ELF-1 (cell line): Measurements from ENCODE around the gene PHGDH.

Experiments used
- DNase-seq: peaks from one replicate; pipeline ENCODE4 v3.0.0-alpha.2; 2016; ENCODE audit warnings: low read depth, low spot score

The PHGDH gene

DNA sequence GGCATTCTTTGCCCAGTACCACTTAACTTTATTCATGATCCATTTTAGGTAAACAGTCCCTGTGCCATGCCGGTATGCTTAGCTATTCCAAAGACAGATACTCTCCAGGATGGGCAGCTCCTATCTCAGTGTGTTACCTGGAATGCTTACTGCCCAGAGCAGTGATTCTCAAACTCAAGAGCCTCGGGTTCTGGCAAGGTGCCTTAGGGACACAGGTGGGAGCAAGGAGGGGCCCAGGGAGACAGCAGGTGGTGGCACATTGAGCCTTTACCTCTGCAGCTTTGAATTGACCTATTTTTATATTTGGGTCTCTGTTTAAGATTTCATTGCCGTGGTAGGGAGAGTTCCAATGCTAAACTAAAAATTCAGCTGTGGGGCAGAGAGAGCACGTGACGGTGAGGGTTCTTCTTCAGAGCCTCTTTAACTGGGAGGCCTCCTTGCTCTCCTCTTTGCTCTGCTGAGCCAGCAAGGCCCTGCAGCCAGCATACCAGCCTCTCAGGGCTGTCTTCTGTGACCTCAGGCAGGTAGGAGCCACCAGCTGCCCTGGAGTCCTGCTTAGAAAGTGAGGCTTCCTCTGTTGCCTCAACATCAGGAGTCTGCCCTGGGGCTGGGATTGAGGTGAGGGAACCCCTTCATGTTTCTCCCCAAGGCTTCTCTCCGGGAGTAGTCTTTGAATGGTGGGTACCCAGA, 20.2 kb downstream of the PHGDH start:
- peak; percentile 25 for DNase-seq

DNA sequence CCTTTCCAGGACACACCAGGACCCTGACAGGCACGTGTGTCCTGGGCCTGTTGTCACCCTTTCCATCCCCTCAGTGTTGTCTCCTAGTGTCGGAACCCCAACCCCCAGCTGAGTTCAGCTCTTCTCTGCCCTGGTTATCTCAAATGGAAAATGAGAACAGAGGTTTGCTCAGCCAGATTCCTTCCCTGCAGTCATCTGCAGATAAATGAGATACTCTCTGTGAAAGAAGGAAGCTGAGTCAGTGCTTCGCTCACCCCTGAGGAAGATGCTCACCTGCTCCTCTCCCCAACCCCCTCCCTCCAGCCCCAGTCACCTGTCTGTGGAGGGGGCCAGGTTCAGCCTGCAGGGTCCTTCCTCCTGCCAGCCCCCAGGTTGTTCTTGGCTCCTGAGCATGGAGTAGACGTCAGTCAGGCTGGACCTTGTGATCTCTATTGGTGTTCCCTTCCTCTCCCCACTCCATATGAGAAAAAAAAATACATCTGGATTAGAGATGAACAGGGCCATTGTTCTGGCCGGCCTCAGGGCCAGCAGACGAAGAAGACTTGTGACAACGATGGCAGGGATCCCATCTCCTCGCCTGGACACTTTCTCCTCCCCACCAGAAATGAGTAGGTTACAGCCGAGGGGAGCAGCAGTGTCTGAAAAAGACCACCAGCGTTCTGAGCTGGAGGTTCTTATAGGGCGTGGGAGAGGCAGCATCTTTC, 20.9 kb downstream of the PHGDH start:
- no peak for DNase-seq

DNA sequence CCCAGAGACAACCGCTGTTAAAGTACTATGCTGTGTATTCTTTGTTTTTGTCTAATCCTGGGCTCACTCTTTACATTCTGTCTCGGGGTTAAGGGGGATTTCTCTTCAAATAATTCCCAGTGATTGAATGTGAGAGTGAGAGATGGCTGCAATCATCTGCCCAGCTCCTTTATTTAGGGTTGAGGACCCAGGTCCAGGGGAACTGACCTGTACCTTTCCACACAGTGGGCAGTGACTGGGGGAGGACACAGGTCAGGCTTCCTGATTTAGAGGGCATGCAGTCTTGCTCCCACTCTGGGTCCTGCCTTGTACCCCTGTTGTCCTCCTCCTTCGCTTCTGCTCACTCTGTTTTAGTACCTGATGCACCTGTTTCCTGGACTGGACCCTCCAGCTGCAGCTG, 22.0 kb downstream of the PHGDH start:
- no peak for DNase-seq

DNA sequence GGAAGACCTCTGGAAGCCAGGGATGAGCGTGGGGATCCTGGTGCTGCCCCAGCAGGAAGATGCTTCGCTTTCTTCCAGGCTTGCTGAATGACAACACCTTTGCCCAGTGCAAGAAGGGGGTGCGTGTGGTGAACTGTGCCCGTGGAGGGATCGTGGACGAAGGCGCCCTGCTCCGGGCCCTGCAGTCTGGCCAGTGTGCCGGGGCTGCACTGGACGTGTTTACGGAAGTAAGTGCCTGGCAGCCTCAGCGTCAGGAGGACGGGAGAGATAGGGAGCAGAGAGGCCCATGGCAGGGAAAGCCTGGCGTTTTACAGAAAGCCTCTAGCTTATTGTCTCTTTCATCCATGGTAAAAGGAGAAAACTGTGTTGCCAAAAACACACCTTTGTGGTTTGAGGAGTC, 23.5 kb downstream of the PHGDH start:
- no peak for DNase-seq

DNA sequence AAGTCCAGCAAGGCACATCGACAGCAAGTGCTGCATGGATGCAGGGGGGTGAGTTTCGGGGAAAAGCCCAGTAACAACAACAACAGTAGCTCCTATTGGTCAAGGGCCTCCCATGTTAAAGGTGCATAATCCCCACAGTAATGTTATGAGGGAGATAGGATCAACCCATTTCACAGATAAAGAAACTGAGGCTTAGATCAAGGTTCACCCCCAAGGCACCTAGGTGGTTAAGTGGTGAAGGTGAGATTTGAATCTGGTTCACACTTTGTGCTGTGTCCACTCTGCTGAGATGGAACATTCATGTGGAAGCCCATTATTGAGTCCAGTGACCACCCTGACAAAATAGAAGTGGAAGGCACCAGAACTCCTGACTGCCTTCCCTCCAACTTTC, 24.9 kb downstream of the PHGDH start:
- DNase-seq, result no peak

GRCh38 chr1:119737040-119737682, 25.4 kb downstream of the PHGDH start:
- DNase-seq, result no peak

GRCh38 chr1:119738100-119738720, 26.5 kb downstream of the PHGDH start:
- DNase-seq, result no peak

GRCh38 chr1:119739150-119739549, 27.4 kb downstream of the PHGDH start:
- DNase-seq, result no peak

- no peak for DNase-seq
Observed at GRCh38 chr1:119740261-119740660, 28.5 kb downstream of the PHGDH start.

DNA sequence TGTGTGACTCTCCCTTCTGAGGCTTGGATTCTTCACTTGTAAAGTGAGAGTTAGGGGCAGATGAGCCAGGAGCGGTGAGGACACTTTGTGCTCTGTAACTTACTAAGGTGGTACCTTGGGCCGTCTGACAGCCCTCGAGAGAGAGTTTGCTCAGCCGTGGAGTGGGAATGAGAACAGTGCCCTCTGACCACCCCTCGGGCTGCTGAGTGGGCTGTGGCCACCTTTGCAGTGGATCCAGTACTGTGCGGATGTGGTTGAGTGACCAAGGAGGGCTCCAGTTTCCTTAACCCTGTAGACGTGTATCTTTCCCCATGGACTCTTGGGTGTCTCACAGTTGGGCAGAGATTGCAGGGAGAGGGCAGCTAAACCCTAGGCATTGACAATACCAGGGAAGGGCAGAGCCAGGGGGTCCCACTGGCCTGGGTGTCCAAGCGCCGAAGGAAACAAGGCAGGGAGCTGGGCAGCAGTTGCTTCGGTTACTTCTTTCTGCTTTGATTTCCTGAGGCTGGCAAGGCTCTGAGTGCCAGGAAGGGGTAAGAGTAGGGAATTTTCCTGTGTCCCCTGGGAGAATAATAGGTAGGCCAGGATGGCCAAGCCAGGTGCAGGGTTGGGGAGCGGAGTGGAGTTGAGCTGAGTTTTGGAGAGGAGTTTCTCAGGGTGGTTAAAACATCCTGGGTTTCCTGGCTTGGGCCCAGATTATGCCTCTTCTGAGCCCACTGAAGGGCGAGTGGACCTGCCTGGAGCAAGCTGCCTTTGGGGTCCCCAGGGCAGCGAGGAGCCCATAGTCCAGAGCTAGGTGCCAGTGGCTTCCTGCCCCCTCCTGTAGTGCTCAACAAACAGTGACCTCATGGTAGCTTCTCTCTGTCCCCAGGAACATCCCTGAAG, 29.4 kb downstream of the PHGDH start:
- no peak for DNase-seq

DNA sequence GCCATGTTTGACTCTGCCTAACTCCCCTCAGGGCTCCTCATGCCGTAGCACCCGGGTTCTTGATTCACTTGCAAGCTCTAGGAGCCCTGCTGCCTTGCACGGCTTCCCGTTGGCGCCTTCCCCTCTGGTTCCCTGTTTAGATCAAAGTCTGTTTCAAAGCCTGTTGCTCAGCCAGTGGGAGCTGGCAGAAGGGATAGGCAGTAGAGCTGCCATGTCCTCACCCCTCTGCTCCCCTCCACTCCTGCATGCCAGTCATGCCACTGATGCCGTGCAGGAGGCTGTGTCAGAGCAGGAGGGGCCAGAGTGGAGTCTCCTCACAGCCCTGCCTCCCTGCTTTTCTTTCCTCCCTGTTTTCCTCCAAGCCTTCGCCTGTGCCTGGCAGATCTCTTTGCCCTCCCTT, 30.5 kb downstream of the PHGDH start:
- no peak for DNase-seq

DNA sequence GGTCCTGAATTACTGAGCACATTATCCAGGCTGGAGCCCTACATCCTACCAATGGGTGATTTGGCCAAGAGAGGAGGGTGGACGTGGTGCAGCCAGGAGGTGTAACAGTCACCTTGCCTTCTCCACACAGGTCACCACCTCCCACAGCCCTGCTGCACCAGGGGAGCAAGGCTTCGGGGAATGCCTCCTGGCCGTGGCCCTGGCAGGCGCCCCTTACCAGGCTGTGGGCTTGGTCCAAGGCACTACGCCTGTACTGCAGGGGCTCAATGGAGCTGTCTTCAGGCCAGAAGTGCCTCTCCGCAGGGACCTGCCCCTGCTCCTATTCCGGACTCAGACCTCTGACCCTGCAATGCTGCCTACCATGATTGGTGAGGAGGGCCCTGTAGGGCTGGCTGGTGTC, 30.9 kb downstream of the PHGDH start:
- DNase-seq, result no peak

- no peak for DNase-seq
Observed at GRCh38 chr1:119743308-119743707, 31.6 kb downstream of the PHGDH start.

GRCh38 chr1:119743776-119744597, 32.3 kb downstream of the PHGDH start:
- DNase-seq, result peak; percentile 80

DNA sequence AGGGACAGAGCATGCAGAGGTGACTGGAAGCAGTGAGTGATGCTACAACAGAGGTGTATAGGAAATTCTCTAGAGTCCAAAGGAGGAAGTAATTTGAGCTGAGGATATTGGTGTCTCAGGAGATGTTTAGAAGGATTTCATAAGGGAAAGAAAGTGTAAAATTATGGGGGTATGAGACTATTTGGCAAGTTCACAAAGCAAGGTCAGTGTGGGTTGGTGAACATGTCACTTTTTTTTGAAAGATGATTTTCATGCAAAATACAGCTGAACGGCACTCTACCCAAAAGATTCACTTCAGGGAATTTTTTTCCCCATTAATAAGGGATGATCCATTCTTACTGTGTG, 32.8 kb downstream of the PHGDH start:
- DNase-seq, result no peak

DNA sequence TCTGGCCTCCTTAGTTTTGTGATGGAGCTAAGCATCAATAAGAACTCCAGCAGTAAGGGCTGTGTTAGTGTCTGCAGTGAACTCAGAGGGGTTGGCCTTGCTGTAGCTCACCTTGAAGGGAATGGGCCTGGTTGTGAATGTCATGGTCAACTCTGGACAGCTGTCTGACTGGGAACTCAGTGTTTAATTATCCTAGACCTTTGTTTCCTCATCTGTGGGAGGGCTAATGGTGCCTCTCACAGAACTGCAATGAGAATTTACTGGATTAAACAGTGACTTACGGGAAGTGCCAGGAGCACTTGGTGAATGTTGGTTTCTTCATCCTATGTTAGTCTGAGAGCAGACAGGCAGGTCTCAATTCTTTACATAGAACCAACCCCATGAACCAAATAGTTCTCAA, 33.3 kb downstream of the PHGDH start:
- no peak for DNase-seq

GRCh38 chr1:119747451-119747850, 35.7 kb downstream of the PHGDH start:
- DNase-seq, result peak; percentile 72

GRCh38 chr1:119748040-119748439, 36.3 kb downstream of the PHGDH start:
- DNase-seq, result no peak

GRCh38 chr1:119752592-119752991, 40.9 kb downstream of the PHGDH start:
- no peak for DNase-seq

DNA sequence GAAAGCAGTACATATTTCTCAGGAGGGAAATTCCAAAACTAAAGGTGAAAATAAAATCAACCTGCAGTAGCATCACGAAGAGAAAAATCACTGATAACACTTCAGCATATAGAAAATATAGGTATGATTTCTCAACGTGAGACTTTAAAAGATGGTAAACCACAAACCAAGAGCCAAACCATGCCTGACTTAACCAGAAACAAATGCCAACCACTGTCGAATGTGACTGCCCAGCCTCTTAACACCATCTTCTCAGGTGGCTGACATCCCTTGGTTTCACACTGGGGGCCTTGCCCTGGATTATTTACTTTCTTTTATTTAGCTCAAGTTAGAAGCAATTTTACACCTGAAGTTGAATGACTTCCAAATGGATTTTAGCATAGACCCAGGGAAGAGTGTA, 46.9 kb downstream of the PHGDH start:
- no peak for DNase-seq

GRCh38 chr1:119762409-119762808, 50.7 kb downstream of the PHGDH start:
- no peak for DNase-seq
